GM18858 (cell line): Measurements from ENCODE around the gene PKP1.

Experiments used
- ATAC-seq: cut with Tn5 transposase; IDR thresholded peaks from one replicate; pipeline ENCODE4 v1.9.1; 2021; ENCODE audit not compliant: unreplicated experiment

PKP1 gene

DNA sequence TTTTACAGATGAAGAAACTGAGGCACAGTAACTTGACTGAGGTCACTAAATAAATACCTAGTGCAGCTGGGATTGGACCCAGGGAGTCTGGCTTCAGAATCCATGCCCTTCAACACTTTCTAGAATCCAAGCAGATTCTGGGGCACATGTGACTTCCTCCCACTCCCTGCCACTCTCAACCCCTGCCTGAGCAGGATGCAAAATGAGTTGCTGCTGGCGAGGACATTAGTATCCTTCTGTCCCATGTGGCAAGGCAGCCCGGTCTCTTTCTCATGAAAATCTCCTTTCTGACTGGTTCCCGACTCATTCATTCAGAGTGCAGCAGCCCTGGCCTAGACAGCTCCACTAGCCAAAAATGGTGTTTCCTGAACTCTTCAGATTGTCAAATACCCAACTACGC lies 65.8 kb downstream of the PKP1 start:
- no peak for ATAC-seq

DNA sequence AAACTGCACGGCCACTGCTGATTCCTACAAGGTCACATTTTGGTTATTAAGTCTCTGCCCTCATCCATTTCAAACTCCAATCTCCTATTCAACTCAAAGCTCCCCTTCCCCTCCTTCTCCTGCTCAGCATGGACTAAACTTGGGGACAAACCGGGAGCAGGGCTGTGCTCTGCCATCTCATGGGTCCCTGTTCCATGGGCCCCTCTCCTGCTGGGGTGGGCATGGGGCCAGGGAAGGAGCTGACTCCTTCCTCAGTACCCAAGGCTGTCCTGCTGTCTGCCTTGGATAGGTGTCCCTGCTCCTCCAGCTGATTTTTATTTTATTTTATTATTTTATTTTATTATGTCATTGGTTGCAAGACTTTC lies 67.0 kb downstream of the PKP1 start:
- ATAC-seq: no peak

DNA sequence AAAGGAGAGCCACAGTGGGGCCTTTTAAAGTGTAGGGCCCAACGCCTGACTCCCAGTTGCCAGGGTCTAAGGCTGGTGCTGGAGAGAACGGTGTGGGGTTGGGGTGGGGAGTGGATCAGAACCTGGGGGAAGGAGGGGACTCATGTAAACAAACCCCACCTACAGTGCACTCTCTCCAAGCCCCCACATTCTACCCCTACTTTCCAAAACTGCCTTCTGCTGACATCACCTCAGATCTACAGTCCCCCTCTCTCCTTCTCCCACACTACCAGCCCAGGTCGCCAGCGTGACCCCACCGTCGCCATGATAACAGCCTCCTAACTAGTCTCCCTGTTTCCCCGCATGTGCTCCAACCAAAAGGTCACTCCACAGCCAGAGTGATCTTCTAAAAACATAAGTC lies 67.6 kb downstream of the PKP1 start:
- ATAC-seq: no peak

DNA sequence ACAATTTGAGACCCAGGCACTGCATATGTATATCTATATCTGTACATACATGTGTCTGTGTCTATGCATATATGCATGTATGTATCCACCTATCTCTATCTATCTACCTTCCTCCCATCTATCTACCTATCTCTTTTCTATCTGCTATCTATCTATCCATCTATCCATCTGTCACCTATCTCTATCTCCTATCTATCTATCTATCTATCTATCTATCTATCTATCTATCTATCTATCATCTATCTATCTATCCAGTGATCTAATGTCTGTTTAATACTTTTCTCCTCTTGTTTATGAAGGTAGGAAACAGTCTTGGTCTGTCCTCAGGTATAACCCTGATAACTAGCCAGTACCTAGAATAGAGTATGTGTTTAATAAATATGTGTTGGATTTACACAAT lies 68.3 kb downstream of the PKP1 start:
- ATAC-seq: no peak

DNA sequence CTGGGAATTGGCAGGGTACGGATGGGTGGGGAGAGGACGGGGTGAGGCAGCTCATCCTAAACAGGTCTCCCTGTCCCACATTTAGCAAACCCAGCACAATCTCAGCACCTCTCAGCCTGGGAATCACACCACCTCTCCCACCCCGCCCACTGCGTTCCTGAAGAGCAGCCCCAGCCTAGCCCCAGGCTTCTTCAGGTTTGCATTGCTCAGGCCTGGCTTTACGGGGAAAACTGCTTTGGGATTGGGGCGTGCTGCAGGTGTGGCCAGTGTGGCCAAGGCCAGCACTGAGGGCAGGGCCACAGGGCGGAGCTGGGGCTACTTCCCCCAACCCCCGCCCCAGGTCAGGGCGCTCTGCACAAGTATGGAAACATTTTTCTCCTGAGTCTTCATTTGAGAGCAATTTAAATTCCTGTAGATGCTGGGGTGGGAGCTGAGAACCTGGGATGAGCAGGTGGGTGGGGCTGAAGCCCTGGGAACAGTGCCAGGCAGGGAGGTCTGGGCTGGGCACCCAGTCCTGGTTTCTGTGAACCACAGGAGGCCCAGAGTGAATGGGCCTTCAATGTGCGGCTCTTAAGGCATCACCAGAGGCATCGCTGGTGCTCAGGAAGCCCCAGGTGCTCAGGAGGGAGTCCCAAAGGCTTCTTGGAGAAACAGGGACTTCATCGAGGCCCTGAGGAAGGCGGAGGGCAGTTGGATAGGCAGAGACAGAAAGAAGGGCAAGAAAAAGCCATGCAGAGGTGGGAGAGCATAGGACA lies 70.1 kb downstream of the PKP1 start:
- no peak for ATAC-seq

DNA sequence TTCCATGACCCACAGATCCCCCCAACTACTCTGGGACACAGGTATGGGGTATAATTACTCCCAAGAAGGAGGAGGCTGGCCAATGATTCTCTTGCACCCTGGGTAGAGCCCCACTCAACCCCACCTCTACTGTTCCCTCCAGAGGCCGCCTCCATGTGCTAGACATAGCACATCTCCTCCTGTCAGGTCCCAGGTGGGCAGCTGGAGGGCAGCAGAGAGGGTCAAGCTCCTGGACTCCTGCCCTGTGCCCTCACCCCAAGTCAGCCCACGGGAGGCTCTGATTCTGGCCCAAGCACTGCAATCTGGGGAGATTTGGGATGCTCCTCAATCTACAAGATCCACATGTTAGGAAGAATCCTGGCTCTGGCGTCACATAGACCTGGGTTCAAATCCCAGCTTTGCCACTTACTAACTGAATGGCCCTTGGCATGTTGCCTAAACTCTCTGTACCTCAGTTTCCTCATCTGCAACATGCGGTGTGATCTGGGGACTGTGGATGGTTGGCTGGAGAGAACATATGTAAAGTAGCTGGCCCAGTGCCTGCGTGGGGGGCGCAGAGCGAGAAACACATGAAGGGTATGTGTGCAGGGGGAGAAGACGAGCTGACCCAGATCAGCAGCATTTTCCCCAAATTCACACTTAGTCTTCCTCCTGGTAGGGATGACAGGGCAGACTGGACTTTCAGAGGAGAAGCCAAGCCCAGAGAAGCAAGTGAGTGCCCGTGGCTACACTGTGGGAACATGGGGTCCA lies 71.0 kb downstream of the PKP1 start:
- ATAC-seq: no peak

DNA sequence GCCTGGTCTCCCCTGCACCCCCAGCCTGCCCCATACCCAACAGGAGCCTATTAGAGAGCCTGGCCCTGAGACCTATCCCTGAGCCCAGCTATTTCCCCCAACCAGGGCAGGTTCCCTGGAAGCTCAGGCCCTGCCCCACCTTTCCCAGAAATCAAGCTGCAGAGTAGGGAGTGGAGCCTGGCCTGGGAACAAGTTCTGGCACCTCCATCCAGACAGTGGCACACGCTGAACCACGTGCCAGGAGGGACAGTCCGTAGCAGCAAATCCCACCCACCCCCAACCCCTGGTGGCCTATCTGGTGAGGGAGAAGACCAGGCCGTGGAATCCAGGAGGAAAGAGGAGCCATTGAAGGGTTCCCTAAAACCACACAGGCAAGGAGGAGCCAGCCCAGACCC lies 71.6 kb downstream of the PKP1 start:
- no peak for ATAC-seq

DNA sequence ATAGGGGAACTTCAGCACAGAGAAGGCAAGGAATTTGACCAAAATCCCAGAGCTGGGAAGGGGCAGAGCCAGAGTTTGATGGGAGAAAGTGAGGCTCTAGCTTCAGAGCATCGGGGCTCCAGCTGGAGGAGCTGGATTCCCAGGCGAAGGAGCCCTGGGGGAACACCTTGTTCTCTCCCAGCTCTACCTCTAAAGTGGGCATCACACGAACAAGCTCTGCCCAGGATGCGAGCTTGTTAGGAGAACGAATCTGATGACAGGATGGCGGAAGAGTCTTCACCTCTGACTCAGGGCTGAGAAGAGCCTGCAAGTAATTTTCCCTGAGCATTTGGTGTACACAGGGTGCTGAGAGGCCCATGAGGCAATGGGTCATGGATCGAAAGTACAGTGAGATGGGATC lies 72.2 kb downstream of the PKP1 start:
- ATAC-seq: no peak

DNA sequence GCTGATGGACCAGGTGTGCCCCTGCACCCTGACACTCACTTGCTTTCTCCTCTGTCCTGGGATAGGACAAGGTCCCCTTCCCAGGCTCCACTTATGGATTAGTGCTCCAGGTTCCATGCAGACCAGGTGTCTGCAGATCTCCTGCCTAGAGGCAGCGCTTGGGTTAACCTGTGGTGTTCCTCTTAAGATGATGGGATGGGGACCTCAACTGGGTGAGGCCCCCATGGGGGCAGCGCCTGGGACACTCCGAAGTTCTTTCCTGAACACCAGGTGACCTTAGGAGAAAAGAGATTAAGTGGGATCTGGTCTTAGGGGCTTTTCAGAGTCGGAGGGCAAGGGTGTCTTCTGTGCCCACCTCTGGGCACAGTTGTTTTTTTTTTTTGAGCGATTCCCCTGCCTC lies 72.9 kb downstream of the PKP1 start:
- ATAC-seq: no peak

DNA sequence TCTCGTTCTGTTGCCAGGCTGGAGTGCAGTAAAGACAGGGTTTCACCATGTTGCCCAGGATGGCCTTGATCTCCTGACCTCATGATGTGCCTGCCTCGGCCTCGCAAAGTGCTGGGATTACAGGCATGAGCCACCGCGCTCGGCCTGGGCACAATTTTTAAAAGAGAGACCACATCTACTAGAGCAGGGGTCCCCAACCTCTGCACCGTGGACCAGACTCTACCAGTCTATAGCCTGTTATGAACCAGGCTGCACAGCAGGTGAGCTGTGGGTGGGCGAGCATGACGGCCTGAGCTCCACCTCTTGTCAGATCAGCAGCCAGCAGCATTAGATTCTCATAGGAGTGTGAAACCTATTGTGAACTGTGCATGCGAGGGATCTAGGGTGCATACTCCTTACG lies 73.4 kb downstream of the PKP1 start:
- no peak for ATAC-seq

DNA sequence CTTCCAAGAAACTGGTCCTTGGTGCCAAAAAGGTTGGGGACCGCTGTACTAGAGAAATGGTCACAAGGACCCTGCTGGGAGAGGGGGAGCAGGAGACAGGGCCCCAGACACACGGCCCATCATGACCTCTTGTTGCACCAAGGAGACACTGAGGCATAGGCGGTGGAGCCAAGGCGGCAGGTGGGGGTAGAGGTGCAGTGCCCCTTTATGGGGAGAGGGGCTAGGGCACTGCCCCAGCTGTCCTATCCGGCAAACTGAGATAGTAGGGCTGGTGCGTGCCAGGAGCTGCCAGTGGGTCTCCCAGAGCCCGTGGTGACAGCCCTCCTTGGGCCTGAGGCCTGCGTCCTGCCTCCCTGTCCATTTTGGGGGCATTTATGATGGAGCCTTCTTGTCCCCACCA lies 73.9 kb downstream of the PKP1 start:
- no peak for ATAC-seq

DNA sequence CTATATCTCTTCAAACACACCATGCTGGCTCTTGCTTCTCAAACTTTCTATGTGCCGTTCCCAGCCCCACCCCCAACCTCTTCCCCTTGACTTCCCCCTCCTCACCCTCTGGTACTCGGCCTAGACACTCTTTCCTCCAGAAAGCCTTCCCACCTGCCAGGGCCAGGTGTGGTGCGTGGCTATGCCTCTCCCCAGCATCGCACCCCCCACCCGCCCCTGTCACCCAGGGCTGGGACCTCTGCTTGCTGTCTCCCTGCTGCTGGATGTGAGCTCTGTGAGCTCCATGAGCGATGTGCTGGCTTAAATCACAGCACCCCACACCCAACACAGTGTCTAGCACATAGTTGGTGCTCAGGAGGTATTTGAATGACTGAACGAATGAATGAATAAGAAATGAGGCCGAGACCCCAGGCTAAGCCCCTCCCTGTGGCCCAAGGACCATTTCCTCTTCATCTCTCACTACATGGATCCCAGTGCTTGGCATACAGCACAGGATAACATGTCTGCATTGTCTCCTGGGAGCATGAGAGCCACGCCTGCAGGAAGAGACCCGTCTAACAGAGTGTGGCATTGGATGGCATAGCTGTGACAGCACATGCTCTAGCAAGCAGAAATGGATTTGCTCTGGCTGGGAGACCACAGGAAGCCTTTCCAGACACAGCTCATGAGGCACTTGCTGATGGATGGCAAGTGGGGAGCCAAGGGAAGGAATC lies 74.5 kb downstream of the PKP1 start:
- no peak for ATAC-seq

DNA sequence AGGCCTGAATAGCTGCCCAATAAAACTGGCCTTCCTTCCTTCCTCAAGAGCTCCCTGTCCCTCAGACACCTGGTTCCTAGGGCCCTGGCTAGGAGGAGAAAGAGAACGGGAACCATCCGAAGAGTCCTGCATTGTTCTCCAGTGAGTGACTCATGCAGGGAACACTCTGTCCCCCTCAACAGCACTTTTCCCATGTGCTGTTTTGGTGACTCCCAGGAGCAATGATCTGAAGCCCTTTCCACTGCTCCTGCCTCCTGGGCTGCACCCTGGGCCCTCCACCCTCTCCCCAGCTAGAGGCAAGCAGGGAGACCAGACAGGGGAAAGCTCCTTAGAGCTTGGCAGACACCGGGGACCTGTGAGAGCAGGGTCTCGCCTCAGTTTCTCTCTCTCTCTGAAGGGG lies 75.3 kb downstream of the PKP1 start:
- no peak for ATAC-seq

DNA sequence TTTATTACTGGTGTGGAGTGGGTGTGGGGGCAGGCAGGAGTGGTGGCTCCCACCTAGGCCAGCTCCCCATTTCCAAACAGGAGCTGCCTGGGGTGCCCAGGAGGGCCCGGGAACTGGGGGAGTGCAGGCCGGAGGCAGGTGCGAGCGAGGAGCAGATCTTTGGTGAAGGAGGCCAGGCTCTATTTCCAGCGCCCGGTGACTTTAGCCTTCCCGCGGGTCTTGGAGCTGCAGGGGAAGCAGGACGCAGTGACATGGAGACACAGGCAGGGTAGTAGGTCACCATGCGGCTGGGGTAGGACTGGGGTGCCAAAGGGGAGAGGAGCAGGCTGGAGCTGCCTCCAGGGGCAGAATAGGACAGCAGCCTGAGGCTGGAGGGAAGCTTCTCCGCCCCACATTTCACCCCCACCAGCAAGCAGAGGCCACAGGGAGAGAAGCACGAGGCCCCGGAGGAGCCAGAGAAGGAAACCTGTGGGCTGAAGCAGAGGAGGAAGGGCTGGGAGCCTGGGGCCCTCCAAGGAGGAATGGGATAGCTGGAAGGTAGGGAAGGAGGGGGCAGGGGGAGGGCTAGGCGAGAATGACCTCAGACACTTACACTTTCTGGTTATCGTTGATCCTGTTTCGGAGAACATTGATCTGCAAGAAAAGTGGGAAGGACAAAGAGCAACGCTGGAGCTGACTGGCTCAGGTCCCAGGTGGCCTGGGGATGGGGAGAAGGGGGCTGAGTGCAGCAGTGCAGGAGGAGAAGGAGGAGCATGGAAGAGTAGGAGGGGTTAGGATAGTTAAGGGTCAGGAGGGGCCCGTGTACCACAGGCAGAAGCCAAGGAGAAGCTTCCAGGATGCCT lies 75.9 kb downstream of the PKP1 start:
- no peak for ATAC-seq

DNA sequence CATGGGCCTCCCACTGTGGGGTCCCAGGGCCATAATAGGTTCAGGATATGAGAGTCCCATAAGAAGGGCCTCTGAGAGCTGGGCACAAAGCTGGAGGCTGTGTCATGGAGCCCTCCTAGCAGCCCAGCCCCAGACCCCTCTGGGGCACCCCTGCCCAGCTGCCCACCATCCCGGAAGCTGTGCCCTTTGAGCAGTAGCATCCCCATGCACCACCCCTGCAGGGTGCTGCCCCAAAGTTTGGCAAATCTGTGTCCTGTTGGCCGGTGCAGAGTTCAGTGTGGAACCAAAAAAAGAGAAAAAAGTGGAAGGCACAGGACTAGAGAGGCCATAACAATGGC lies 76.5 kb downstream of the PKP1 start:
- no peak for ATAC-seq

DNA sequence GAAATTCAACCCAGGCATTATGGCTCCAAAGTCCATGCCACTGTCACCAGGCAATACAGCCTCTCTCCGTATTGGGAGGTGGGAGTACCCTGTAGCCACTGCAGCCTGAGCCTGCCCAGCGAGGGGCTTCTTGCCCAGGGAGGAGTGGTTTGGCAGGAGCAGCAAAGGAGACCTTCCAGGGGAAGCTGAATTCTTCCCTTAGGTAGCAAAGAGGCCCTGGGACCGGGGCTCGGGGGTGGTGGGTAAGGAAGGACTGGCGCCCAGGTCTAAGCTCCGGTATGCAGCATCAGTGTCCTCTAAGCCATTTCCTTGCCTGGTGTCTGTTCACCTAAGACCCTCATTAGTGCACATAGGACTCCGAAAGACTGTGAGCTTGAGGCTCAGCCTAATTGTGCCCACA lies 77.2 kb downstream of the PKP1 start:
- no peak for ATAC-seq

DNA sequence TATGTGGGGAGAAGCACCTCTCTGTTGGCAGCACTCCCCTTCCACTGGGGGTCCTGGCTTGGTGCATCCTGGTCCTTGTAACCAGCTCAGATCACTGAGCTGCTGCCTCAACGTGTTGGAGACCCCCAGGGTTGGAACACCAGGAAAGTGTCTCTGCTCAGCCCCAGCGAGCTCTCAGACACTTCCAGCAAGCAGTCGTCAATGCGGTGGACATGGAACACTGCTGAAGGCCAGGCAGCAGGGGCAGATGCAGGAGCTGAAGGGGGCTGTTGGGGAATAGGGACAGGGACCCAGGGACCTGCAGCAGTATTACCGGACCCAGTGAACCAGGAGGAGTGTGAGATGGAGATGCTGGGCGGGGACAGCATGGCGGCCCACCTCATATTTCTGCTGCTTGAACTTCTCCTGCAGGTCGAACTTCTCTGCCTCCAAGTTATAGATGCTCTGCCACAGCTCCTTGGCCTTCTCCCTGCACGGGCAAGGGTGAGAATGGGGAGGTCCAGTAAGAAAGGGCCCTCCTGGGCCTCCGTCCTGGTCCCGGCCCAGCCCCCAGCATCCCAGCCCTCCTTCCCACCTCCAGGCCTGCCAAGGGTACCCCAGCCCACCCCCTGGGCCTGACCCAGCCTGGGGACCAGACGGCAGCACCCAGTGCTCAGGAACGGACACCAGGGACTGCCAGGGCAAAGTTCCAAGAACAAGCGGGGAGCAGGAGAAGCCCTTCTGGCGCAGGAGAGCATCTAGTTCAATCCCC lies 77.8 kb downstream of the PKP1 start:
- ATAC-seq: no peak

DNA sequence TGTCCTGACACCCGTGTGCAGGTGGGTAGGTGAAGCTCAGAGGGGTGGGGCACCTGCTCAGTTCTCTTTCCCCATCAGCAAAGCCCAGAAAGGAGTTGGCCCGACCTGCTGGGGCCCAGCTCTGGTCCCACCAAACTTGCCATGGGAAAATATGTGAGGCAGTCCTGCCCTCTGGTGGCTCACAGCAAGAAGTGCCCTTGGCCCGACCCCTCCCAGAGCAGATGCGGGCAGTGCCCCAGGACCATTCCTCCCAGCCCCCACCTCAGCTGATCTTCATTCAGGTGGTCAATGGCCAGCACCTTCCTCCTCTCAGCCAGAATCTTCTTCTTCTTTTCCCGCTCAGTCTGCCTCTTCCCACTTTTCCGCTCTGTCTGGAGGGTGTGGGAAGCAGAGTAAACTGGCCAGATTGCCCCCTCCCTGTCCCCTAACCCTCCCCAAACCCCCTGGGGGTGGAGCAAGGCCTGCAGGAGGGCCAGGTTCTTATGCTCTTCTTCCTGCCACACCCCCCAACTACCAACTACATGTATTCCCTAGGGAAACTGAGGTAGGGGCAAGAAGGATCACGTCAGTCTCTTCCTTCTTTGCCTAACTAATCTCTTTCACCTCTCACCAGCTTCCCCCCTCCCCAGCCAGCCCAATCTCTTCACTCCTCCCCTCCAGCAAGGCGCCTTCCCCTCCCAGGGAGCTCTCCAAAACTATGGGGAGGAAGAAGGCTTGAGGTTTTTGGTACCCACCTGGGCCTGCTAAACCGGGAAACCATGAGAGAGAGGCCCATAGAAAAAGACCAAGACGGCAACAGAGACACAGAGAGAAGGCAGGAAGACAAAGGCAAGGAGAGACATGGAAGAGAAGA lies 78.6 kb downstream of the PKP1 start:
- no peak for ATAC-seq

DNA sequence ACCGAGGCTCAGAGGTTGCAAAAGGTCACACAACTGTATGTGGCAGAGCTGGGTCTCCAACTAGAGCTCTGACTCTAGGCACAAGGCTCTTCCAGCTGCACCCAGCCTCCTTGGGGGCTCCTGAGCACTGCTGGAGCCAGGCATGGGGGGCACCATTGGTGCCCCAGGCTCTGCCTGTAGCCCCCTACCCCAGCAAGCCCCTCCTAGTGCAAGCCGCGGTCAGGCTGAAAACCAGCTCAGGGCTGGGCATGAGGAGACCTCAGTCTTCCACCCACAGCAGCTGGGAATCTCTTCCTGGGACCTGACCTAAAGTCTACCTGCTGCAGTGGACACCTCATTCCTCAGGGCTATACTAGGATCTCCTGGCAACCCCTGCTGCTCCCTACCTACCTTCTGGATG lies 79.6 kb downstream of the PKP1 start:
- no peak for ATAC-seq

DNA sequence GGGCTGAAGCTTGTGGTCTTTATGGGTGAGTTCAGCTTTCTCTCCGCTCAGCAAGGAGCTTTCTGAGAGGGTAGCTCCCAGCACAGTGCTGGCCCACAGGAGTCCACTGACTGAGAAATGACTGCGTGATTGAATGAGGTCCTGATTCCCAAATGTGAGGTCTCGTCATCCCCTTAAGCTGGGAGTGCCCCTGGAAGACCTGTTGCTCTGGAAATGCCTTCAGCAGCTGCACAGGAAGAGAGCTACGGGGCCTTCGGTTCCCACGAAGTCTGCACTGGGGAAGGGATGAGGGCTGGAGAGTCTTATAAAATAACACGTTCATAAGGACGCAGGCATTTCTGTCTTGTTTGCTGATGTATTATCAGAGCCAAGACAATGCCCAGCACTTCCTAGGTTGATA lies 80.2 kb downstream of the PKP1 start:
- ATAC-seq: no peak
